OCI-LY1 (cell line): Measurements from ENCODE around the gene U2SURP.

Experiments
- H2AFZ ChIP-seq: fragments of 200-600 bp; sonication (generic), shearing (Covaris generic); 2 replicates; pipeline ENCODE4 v1.6.0; 2014; ENCODE audit warnings: antibody characterized with exemption, mild to moderate bottlenecking, low read length
- H3F3A ChIP-seq: fragments of 200-600 bp; sonication (generic), shearing (Covaris generic); 2 replicates; pipeline ENCODE4 v1.6.0; 2014; ENCODE audit warnings: mild to moderate bottlenecking, antibody characterized with exemption, low read length, moderate library complexity; ENCODE audit not compliant: insufficient read depth
- H3K27ac ChIP-seq: fragments of 200-600 bp; sonication (generic); 2 replicates; pipeline ENCODE4 v1.5.1; 2014; ENCODE audit warnings: low read length, mixed run types, mild to moderate bottlenecking, low read depth; ENCODE audit not compliant: poor library complexity, severe bottlenecking
- H3K27me3 ChIP-seq: fragments of 200-600 bp; sonication (generic); 2 replicates; pipeline ENCODE4 v1.6.0; 2014; ENCODE audit warnings: antibody characterized with exemption, mild to moderate bottlenecking, low read length, moderate library complexity; ENCODE audit not compliant: insufficient read depth
- H3K36me3 ChIP-seq: fragments of 200-600 bp; sonication (generic); 2 replicates; pipeline ENCODE4 v1.6.1; 2014; ENCODE audit warnings: mild to moderate bottlenecking, antibody characterized with exemption, low read length, moderate library complexity, mixed read lengths; ENCODE audit not compliant: insufficient read depth
- H3K4me1 ChIP-seq: fragments of 200-600 bp; sonication (generic); 2 replicates; pipeline ENCODE4 v1.5.1; 2014; ENCODE audit warnings: mild to moderate bottlenecking, low read length, moderate library complexity; ENCODE audit not compliant: insufficient read depth, severe bottlenecking
- H3K4me2 ChIP-seq: fragments of 200-600 bp; sonication (generic), shearing (Covaris generic); 2 replicates; pipeline ENCODE4 v1.6.1; 2014; ENCODE audit warnings: low read length
- H3K4me3 ChIP-seq: fragments of 200-600 bp; sonication (generic); 2 replicates; pipeline ENCODE4 v1.5.1; 2014; ENCODE audit warnings: low read length, low read depth, mild to moderate bottlenecking, mixed read lengths; ENCODE audit not compliant: poor library complexity, severe bottlenecking
- H3K79me2 ChIP-seq: fragments of 200-600 bp; shearing (Covaris generic); 2 replicates; pipeline ENCODE4 v1.6.1; 2016; ENCODE audit warnings: mixed run types, low read length, mixed read lengths; ENCODE audit not compliant: insufficient read depth
- H3K9ac ChIP-seq: fragments of 200-600 bp; sonication (generic), shearing (Covaris generic); 2 replicates; pipeline ENCODE4 v1.6.1; 2014; ENCODE audit warnings: mild to moderate bottlenecking, low read length, mixed read lengths
- H3K9me2 ChIP-seq: fragments of 200-600 bp; sonication (generic), shearing (Covaris generic); 2 replicates; pipeline ENCODE4 v1.6.1; 2014; ENCODE audit warnings: low read depth, mild to moderate bottlenecking, low read length, mixed read lengths
- H3K9me3 ChIP-seq: fragments of 200-600 bp; shearing (Covaris generic); 2 replicates; pipeline ENCODE4 v1.6.1; 2014; ENCODE audit warnings: low read length, mixed read lengths
- H4K20me1 ChIP-seq: fragments of 200-600 bp; sonication (generic), shearing (Covaris generic); 2 replicates; pipeline ENCODE4 v1.6.0; 2016; ENCODE audit warnings: mild to moderate bottlenecking, low read length; ENCODE audit not compliant: insufficient read depth
- EZH2 ChIP-seq: fragments of 200-600 bp; sonication (generic), shearing (Covaris generic); IDR thresholded peaks from 2 replicates; pipeline ENCODE4 v1.8.0; 2017; ENCODE audit warnings: borderline replicate concordance, mixed run types, mild to moderate bottlenecking, antibody characterized with exemption, low read length, moderate library complexity, mixed read lengths
- TF ChIP-seq, protein P1 (sequence below): fragments of 200-600 bp; sonication (generic), shearing (Covaris generic); IDR thresholded peaks from 2 replicates; pipeline ENCODE4 v1.5.1; 2017; ENCODE audit warnings: mild to moderate bottlenecking, antibody characterized with exemption, low read length, moderate library complexity, mixed read lengths

U2SURP gene

DNA sequence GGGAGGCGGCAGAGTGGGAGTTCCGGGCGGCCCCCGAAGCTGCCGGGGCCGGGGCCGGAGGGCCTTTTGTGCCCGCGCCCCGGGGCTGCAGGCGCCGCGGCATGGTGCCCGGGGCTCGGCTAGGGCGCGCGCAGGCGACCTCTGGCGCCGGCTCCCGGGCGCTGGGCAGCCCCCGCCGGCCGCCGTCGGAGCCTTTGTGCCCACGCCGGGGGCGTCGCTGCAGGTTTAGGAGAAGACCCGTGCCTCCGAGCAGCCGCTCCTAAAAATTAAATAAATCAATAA is 38.2 kb upstream of the U2SURP start:
- no peak overlapping the region for H3K9ac ChIP-seq
- no peaks in the 10 kb centered on the region for H3K9me3 ChIP-seq
- no peak overlapping the region for H2AFZ ChIP-seq
- H3K27me3 ChIP-seq = no peaks in the 10 kb centered on the region
- H3K9me2 ChIP-seq = no peaks in the 10 kb centered on the region
- no peak overlapping the region for H3K4me3 ChIP-seq
- no peak overlapping the region for H3K27ac ChIP-seq
- no peaks in the 10 kb centered on the region for H3K79me2 ChIP-seq
- no peaks in the 10 kb centered on the region for H4K20me1 ChIP-seq
- no peak for TF ChIP-seq EZH2
- TF ChIP-seq, protein P1, sequence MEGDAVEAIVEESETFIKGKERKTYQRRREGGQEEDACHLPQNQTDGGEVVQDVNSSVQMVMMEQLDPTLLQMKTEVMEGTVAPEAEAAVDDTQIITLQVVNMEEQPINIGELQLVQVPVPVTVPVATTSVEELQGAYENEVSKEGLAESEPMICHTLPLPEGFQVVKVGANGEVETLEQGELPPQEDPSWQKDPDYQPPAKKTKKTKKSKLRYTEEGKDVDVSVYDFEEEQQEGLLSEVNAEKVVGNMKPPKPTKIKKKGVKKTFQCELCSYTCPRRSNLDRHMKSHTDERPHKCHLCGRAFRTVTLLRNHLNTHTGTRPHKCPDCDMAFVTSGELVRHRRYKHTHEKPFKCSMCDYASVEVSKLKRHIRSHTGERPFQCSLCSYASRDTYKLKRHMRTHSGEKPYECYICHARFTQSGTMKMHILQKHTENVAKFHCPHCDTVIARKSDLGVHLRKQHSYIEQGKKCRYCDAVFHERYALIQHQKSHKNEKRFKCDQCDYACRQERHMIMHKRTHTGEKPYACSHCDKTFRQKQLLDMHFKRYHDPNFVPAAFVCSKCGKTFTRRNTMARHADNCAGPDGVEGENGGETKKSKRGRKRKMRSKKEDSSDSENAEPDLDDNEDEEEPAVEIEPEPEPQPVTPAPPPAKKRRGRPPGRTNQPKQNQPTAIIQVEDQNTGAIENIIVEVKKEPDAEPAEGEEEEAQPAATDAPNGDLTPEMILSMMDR = no peak
- H3K36me3 ChIP-seq = no peaks in the 10 kb centered on the region
- H3K4me1 ChIP-seq = no peaks in the 10 kb centered on the region
- H3K4me2 ChIP-seq = no peak overlapping the region
- no peaks in the 10 kb centered on the region for H3F3A ChIP-seq

GRCh38 chr3:142963516-142964448 is 37.6 kb upstream of the U2SURP start, which contains the start of gene PAQR9:
PAQR9 (minus strand) TSS chr3:142963674; CDS start chr3:142963336, 338 bp downstream.
- Histone ChIP-seq H3K9me2 (no peaks in the 10 kb centered on the region), H3K27me3 (no peaks in the 10 kb centered on the region), H3K9me3 (no peaks in the 10 kb centered on the region), H3K9ac (no peak within 1 kb of the TSS), H4K20me1 (no peaks in the 10 kb centered on the region), H3K79me2 (no peaks in the 10 kb centered on the region), H2AFZ (no peak within 1 kb of the TSS), H3K4me2 (no peak within 1 kb of the TSS), H3K36me3 (no peaks in the 10 kb centered on the region), H3K27ac (no peak within 1 kb of the TSS), H3K4me3 (no peak within 1 kb of the TSS), H3K4me1 (no peaks in the 10 kb centered on the region), H3F3A (no peaks in the 10 kb centered on the region)
- TF ChIP-seq, protein P1 = no peak
- TF ChIP-seq EZH2 = no peak

DNA sequence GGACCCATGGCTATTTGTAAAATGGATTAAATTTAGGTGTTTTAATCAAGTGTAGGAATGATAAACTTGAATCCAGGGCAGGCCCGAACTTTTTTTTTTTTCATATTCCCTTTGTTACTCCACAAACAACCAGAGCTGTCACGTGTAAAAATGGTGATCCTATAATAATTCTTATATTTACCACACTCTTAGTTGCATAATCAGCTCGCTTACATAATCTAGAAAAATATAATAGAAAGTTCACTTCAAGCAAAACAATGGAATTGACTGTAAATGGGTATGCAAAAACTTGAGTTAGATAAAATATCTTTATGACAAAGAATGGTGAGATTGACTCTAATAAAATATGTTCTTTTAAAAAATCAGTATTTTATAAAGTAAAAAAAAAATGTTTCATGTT is 35.8 kb upstream of the U2SURP start:
- Histone ChIP-seq H3K9ac (no peak overlapping the region), H3K4me3 (no peak overlapping the region), H3K9me2 (no peaks in the 10 kb centered on the region), H4K20me1 (no peaks in the 10 kb centered on the region), H3K4me2 (no peak overlapping the region), H3K36me3 (no peaks in the 10 kb centered on the region), H3K4me1 (no peaks in the 10 kb centered on the region), H3K79me2 (no peaks in the 10 kb centered on the region), H3K27ac (no peak overlapping the region), H3K27me3 (no peaks in the 10 kb centered on the region), H3F3A (no peaks in the 10 kb centered on the region), H2AFZ (no peak overlapping the region), H3K9me3 (no peaks in the 10 kb centered on the region)
- TF ChIP-seq, protein P1 = no peak
- TF ChIP-seq EZH2 = no peak
